Gastrocnemius medialis (tissue), 4 donors: Measurements from ENCODE around the gene CHD6.

ENCODE experiments used
- CTCF ChIP-seq, 5 experiments: fragments of 450-650 bp in 3 of 5; fragments of 200-600 bp in 2 of 5; sonication (generic) in 2 of 5; IDR thresholded peaks in 4 of 5; conservative IDR thresholded peaks in 1 of 5; 1 replicate in 4 of 5; 2 replicates in 1 of 5; pipeline ENCODE4 v1.5.1; 2016 to 2019; ENCODE audit warnings: antibody characterized with exemption in 5 of 5, mild to moderate bottlenecking in 3 of 5, moderate library complexity in 3 of 5
- POLR2A ChIP-seq, 2 donors: fragments of 450-650 bp; IDR thresholded peaks; one replicate each; pipeline ENCODE4 v1.6.1; 2017; ENCODE audit warnings: antibody characterized with exemption in 2 of 2, mild to moderate bottlenecking in 2 of 2, moderate library complexity in 2 of 2

GRCh38 chr20:41544472-41544871, 73.7 kb downstream of the CHD6 start:
- TF ChIP-seq CTCF (IDR thresholded peaks at IDR 0.05 in 4 of 5, conservative IDR thresholded peaks at IDR 0.05 in 1 of 5), result no peak
- no peak for TF ChIP-seq POLR2A (IDR thresholded peaks at IDR 0.05)
